ENCODE data around the gene PSMD4. TPM values are rescaled to one million over a fixed set of nuclear protein-coding genes. Genes with fewer than 3 reads are reported as not detected.

The PSMD4 gene
- total and polyA plus RNA-seq, 4 donors: 108 to 211 (median 180) TPM

DNA sequence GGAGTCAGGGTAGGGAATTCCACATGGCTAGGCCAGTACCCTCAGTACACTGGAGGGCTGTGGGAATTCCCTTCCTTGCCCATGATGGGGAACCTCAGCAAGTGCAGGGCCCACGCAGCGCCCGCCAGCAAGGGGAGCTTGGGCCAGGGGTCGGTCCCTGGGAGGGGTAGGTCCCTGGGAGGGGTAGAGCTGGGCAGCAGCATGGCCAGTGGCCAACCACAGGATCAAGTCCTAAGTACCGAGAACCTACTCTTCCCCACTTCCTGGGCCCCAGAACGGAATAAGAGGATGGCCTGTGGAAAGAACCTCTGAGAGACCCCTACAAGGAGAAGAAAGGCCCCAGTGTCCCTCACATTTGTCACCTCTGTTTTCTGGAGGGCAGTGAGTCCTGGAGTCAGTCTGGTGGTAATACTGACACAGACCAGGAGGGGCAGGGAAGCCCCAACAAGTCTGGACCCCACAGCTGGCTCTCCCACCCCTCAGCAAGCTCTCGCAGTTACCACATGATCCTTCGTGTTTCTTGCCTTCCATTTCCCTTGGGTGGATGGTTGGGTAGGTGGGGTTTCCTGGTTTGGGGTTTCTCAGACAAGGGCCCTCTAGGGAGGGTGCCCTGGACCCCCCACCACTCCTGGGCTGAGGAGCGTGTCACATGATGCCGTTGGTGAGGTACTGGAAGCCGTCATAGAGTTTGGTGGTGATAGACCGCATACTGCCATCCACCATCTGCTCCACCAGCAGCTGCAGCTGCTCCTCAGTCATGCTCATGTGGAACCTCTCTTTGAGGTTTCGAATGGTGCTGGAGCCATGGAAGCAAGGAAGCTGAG lies 37.9 kb downstream of the PSMD4 start:
- H3K27me3 ChIP-seq (ENCODE audit: control insufficient read depth, insufficient read depth, low read length): no peaks in the 10 kb centered on the region
- WGBS (ENCODE audit: insufficient coverage): 77% methylated on average over 4 of the region's 13 CpGs
- peaks cover 80% of the 10 kb centered on the region for H3K36me3 ChIP-seq (ENCODE audit: control insufficient read depth, insufficient read depth, low read length)
- H3K4me3 ChIP-seq (ENCODE audit: low read depth, low read length): no peak overlapping the region
- peaks cover 19% of the 10 kb centered on the region for H3K4me1 ChIP-seq (ENCODE audit: control insufficient read depth, insufficient read depth, low read length)
- DNase-seq (ENCODE audit: low read depth in 4 of 6, low spot score in 6 of 6): peak in 1 of 6 donors; percentile 8
- H3K27ac ChIP-seq (ENCODE audit: low read depth, low read length): no peak overlapping the region
- no peaks in the 10 kb centered on the region for H3K9me3 ChIP-seq (ENCODE audit: control insufficient read depth, insufficient read depth, low read length)

DNA sequence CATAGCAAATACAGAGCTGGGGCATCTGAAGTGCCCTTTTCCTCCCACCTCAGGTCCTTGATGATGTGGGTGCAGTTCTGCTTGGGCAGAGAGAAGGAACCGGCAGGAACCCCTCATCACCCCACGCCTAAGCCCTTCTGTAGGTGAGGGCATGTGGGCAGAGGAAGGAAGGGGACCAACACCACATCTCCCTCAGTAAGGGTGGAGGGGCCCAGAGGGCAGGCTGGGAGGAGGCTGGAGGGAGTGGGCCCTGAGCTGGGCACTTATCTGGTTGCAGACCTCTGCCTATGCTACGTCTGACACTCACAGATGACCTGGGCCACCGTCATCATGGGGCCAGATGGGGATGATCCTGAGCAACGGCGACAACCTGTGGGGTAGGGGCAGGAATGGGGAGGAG lies 38.6 kb downstream of the PSMD4 start:
- no peak for DNase-seq (ENCODE audit: low read depth in 4 of 6, low spot score in 6 of 6)
- H3K27me3 ChIP-seq (ENCODE audit: control insufficient read depth, insufficient read depth, low read length): no peaks in the 10 kb centered on the region
- peaks cover 80% of the 10 kb centered on the region for H3K36me3 ChIP-seq (ENCODE audit: control insufficient read depth, insufficient read depth, low read length)
- H3K27ac ChIP-seq (ENCODE audit: low read depth, low read length): no peak overlapping the region
- no peaks in the 10 kb centered on the region for H3K9me3 ChIP-seq (ENCODE audit: control insufficient read depth, insufficient read depth, low read length)
- WGBS (ENCODE audit: insufficient coverage): 90% methylated on average over 4 of the region's 6 CpGs
- H3K4me3 ChIP-seq (ENCODE audit: low read depth, low read length): no peak overlapping the region
- peaks cover 19% of the 10 kb centered on the region for H3K4me1 ChIP-seq (ENCODE audit: control insufficient read depth, insufficient read depth, low read length)

DNA sequence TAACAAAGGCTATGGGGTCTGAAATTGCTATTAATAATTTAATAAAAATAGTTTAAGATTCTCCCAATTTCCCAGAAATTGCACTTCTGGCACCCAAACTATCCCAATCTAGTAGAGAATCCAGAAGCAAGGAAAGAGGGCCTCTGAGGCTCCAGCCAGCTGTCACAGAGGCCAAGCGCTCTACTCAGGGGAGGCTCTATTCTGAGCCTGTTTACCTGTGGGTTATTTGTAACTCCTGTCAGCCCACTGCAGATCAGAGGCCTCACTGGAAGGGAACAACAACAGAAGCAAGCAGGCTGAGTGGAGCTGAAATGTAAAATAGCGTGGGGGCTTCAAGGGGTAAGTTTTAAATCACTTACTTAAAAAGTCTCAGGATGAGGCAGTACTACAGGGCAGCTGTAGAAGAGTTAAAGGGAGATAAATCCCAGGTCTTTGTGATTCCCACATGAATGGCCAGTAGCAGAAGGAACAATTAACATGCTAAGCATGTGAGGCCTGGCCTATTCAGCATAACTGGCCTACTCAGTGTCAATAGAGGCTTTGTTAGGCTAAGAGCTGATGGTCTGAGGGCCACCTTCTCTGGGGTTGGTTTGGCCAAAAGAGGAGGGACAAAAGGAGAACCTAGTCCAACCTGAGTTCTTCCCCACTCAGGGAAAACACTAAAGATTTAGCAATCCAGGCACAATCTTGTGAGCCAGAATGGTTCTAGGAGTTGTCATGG lies 40.4 kb downstream of the PSMD4 start:
- Histone ChIP-seq H3K27ac (ENCODE audit: low read depth, low read length) (peak overlapping the region; percentile 83), H3K4me3 (ENCODE audit: low read depth, low read length) (no peak overlapping the region)
- DNase-seq (ENCODE audit: low read depth in 4 of 6, low spot score in 6 of 6): peak in 4 of 6 donors; percentile 30 to 83 (median 66)

DNA sequence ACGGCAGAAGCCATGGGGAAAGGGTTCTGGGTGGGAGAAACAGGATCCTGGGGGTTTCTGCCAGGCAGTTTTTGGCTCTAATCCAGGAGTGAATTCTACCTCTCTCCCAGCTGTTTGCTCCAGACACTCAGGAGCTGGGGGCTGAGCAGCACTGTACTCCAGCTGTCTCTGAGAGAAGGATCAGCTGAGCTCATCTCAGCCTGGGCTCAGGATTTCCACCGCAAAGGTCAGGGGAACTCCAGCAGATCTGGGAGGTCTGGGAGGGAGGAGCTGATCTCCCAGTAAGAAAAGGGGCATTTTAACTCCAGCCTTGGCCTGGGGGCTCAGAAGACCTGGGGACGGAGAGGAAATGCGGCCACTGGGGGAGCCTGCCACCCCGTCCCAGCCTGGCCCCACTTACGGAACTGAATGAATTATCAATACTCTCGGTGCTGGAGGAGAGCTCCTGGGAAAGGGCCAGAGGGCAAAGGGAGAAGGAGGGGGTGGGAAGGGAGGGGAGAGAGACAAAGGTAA lies 55.3 kb downstream of the PSMD4 start:
- Histone ChIP-seq H3K9me3 (ENCODE audit: control insufficient read depth, insufficient read depth, low read length) (no peaks in the 10 kb centered on the region), H3K4me1 (ENCODE audit: control insufficient read depth, insufficient read depth, low read length) (peaks cover 22% of the 10 kb centered on the region), H3K27ac (ENCODE audit: low read depth, low read length) (peak overlapping the region; percentile 63), H3K4me3 (ENCODE audit: low read depth, low read length) (no peak overlapping the region), H3K27me3 (ENCODE audit: control insufficient read depth, insufficient read depth, low read length) (no peaks in the 10 kb centered on the region), H3K36me3 (ENCODE audit: control insufficient read depth, insufficient read depth, low read length) (peaks cover 57% of the 10 kb centered on the region)
- 59% methylated on average over 6 of the region's 7 CpGs for WGBS (ENCODE audit: insufficient coverage)
- no peak for DNase-seq (ENCODE audit: low read depth in 4 of 6, low spot score in 6 of 6)

More for the DNA sequence above, 40.4 kb downstream of the PSMD4 start:
- H3K9me3 ChIP-seq (ENCODE audit: control insufficient read depth, insufficient read depth, low read length): no peaks in the 10 kb centered on the region
- peaks cover 77% of the 10 kb centered on the region for H3K36me3 ChIP-seq (ENCODE audit: control insufficient read depth, insufficient read depth, low read length)
- WGBS (ENCODE audit: insufficient coverage): 13% methylated on average over 2 of the region's 2 CpGs
- no peaks in the 10 kb centered on the region for H3K27me3 ChIP-seq (ENCODE audit: control insufficient read depth, insufficient read depth, low read length)
- H3K4me1 ChIP-seq (ENCODE audit: control insufficient read depth, insufficient read depth, low read length): peaks cover 19% of the 10 kb centered on the region

DNA sequence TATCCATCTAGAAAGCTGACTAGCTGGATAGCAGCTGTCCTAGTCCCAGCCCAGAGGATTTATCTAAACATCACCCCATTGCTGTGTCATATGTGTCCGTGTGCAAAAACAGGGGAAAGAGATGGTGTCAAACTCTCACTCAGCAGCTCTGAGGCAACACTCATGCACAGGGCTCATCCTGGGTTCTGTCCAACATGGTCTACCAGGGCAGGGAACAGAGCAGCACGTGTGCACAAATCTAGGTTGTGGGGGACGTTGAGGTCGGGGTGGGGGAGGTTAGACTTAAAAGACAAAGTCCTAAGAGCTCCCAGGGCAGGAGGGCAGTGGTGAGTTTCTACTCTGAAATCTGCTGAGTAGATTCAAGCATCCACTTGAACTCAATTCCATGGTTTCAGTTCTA lies 56.5 kb downstream of the PSMD4 start:
- Histone ChIP-seq H3K4me3 (ENCODE audit: low read depth, low read length) (no peak overlapping the region), H3K27ac (ENCODE audit: low read depth, low read length) (no peak overlapping the region), H3K36me3 (ENCODE audit: control insufficient read depth, insufficient read depth, low read length) (peaks cover 52% of the 10 kb centered on the region), H3K4me1 (ENCODE audit: control insufficient read depth, insufficient read depth, low read length) (peaks cover 22% of the 10 kb centered on the region), H3K9me3 (ENCODE audit: control insufficient read depth, insufficient read depth, low read length) (no peaks in the 10 kb centered on the region), H3K27me3 (ENCODE audit: control insufficient read depth, insufficient read depth, low read length) (no peaks in the 10 kb centered on the region)
- DNase-seq (ENCODE audit: low read depth in 4 of 6, low spot score in 6 of 6): no peak
- 94% methylated on average over 2 of the region's 4 CpGs for WGBS (ENCODE audit: insufficient coverage)

DNA sequence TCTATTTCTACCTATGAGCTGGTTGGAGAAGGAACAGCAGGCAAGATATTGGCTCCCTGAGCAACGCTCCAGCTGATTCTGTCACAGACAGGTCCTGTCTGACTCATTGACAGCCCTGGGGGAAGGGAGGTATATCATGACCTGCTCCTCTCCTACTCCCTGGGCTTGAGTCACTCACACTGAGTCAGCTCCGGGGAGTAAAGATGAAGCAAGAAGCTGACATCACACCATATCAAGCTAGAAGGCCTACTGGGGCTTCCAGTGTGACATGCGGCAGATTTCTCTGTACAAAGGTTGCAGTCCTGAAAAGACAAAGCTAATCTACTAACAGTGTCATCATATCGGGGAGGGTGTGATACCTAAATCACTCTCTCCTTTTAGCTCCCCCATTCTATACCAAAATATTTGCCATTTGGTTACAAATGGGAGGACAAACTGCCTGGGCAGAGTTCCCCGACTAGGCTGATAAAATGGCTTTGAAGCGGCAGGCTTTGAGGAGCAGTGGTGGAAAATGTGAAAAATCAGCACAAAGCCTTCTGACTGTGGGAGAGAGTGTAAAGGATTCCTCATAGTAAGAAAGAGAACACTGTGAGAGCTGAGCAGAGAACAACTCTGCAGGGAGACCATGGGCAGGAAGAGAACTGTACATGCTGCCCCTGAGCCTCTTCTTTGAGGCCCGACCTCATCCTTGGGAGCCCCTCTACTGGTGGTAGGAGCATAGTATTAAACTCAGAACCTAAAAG lies 57.2 kb downstream of the PSMD4 start:
- Histone ChIP-seq H3K27ac (ENCODE audit: low read depth, low read length) (peak overlapping the region; percentile 4), H3K27me3 (ENCODE audit: control insufficient read depth, insufficient read depth, low read length) (no peaks in the 10 kb centered on the region), H3K9me3 (ENCODE audit: control insufficient read depth, insufficient read depth, low read length) (no peaks in the 10 kb centered on the region), H3K36me3 (ENCODE audit: control insufficient read depth, insufficient read depth, low read length) (peaks cover 51% of the 10 kb centered on the region), H3K4me3 (ENCODE audit: low read depth, low read length) (no peak overlapping the region), H3K4me1 (ENCODE audit: control insufficient read depth, insufficient read depth, low read length) (peaks cover 22% of the 10 kb centered on the region)
- 70% methylated on average over 4 of the region's 7 CpGs for WGBS (ENCODE audit: insufficient coverage)
- no peak for DNase-seq (ENCODE audit: low read depth in 4 of 6, low spot score in 6 of 6)

DNA sequence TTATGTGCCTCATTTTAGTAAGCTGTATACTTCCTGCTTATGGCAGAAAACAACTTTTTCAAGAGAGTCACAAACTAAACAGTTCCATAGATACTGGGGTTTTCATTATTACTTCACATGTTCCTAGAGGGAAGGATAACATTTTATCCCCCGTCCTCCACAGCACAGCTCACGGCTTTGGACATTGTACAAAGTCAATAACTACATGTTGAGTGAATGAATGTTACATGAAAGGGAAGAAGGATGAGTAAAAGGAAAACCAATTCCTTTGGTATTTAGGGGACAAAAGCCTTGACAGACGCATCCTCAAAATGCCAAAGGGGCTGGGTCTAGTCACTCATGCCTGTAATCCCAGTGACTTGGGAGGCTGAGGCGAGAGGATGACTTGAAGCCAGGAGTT lies 57.9 kb downstream of the PSMD4 start:
- Histone ChIP-seq H3K27ac (ENCODE audit: low read depth, low read length) (peak overlapping the region; percentile 18), H3K36me3 (ENCODE audit: control insufficient read depth, insufficient read depth, low read length) (peaks cover 52% of the 10 kb centered on the region), H3K4me1 (ENCODE audit: control insufficient read depth, insufficient read depth, low read length) (peaks cover 22% of the 10 kb centered on the region), H3K9me3 (ENCODE audit: control insufficient read depth, insufficient read depth, low read length) (no peaks in the 10 kb centered on the region), H3K4me3 (ENCODE audit: low read depth, low read length) (no peak overlapping the region), H3K27me3 (ENCODE audit: control insufficient read depth, insufficient read depth, low read length) (no peaks in the 10 kb centered on the region)
- 86% methylated on average over 2 of the region's 4 CpGs for WGBS (ENCODE audit: insufficient coverage)
- no peak for DNase-seq (ENCODE audit: low read depth in 4 of 6, low spot score in 6 of 6)

DNA sequence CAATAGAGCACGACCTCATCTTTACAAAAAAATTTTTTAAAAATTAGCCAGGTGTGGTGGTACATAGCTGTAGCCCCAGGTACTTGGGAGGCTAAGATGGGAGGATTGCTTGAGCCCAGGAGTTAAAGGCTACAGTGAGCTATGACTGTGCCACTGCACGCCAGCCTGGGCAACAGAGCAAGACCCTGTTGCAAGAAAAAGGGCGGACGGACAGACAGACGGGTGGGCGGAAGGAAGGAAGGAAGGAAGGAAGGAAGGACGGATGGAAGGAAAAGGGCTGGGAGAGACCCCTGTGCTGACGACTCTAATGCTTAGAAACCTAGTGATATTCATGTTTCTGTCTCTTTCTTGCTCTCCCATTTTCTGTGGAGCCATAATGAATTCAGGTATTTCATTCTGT lies 58.3 kb downstream of the PSMD4 start:
- Histone ChIP-seq H3K9me3 (ENCODE audit: control insufficient read depth, insufficient read depth, low read length) (no peaks in the 10 kb centered on the region), H3K4me1 (ENCODE audit: control insufficient read depth, insufficient read depth, low read length) (peaks cover 22% of the 10 kb centered on the region), H3K36me3 (ENCODE audit: control insufficient read depth, insufficient read depth, low read length) (peaks cover 52% of the 10 kb centered on the region), H3K27me3 (ENCODE audit: control insufficient read depth, insufficient read depth, low read length) (no peaks in the 10 kb centered on the region), H3K4me3 (ENCODE audit: low read depth, low read length) (no peak overlapping the region), H3K27ac (ENCODE audit: low read depth, low read length) (peak overlapping the region; percentile 18)
- WGBS (ENCODE audit: insufficient coverage): 92% methylated on average over 6 of the region's 8 CpGs
- no peak for DNase-seq (ENCODE audit: low read depth in 4 of 6, low spot score in 6 of 6)

DNA sequence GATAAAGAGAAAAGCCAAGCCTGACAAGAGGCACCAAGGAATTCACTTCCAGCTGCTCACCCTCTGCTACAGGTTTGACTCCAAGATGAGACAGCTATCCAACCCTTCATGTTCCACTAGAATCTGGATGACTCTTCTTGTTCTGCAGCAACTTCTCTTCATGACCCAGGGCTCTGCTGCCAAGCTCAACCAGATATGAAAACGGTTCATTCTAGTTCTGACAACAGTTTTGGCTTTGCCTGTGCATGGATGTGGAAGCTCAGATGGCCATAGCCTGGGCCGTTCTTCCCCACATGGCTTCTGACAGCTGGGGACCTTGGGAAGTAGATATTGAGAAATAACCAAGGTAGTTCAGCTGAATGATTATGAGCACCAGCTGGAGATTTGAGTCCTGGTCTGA lies 59.0 kb downstream of the PSMD4 start:
- Histone ChIP-seq H3K27me3 (ENCODE audit: control insufficient read depth, insufficient read depth, low read length) (no peaks in the 10 kb centered on the region), H3K9me3 (ENCODE audit: control insufficient read depth, insufficient read depth, low read length) (no peaks in the 10 kb centered on the region), H3K4me1 (ENCODE audit: control insufficient read depth, insufficient read depth, low read length) (peaks cover 22% of the 10 kb centered on the region), H3K27ac (ENCODE audit: low read depth, low read length) (peak overlapping the region; percentile 60), H3K36me3 (ENCODE audit: control insufficient read depth, insufficient read depth, low read length) (peaks cover 47% of the 10 kb centered on the region), H3K4me3 (ENCODE audit: low read depth, low read length) (no peak overlapping the region)
- WGBS (ENCODE audit: insufficient coverage): 80% methylated on average over 1 of the region's 2 CpGs
- no peak for DNase-seq (ENCODE audit: low read depth in 4 of 6, low spot score in 6 of 6)

Measured in spinal cord (tissue), 10 donors.